DOHH2 (cell line): ENCODE data around the gene KPNA6.

Experiments used
- H3F3A ChIP-seq: fragments of 200-600 bp; sonication (generic), shearing (Covaris generic); 2 replicates; pipeline ENCODE4 v1.6.0; 2016; ENCODE audit warnings: antibody characterized with exemption, mild to moderate bottlenecking; ENCODE audit not compliant: control insufficient read depth, insufficient read depth
- H3K27ac ChIP-seq: fragments of 200-600 bp; sonication (generic); 2 replicates; pipeline ENCODE4 v1.5.1; 2014; ENCODE audit warnings: low read depth, mild to moderate bottlenecking, low read length, moderate library complexity
- H3K27me3 ChIP-seq: fragments of 200-600 bp; sonication (generic); 2 replicates; pipeline ENCODE4 v1.6.1; 2014; ENCODE audit warnings: mild to moderate bottlenecking, low read length, mixed read lengths; ENCODE audit not compliant: control insufficient read depth
- H3K36me3 ChIP-seq: fragments of 200-600 bp; sonication (generic); 2 replicates; pipeline ENCODE4 v1.6.1; 2014; ENCODE audit warnings: mild to moderate bottlenecking, low read length, moderate library complexity, mixed read lengths; ENCODE audit not compliant: control insufficient read depth
- H3K4me1 ChIP-seq: fragments of 200-600 bp; sonication (generic); 2 replicates; pipeline ENCODE4 v1.6.1; 2014; ENCODE audit warnings: mild to moderate bottlenecking, low read length, mixed read lengths; ENCODE audit not compliant: control insufficient read depth
- H3K4me2 ChIP-seq: fragments of 200-600 bp; sonication (generic); 2 replicates; pipeline ENCODE4 v1.6.0; 2014; ENCODE audit warnings: mild to moderate bottlenecking, low read length, moderate library complexity
- H3K4me3 ChIP-seq: fragments of 200-600 bp; sonication (generic); 2 replicates; pipeline ENCODE4 v1.5.1; 2014; ENCODE audit warnings: mild to moderate bottlenecking, low read length, mixed read lengths
- H3K79me2 ChIP-seq: fragments of 200-600 bp; sonication (generic); 2 replicates; pipeline ENCODE4 v1.6.1; 2014; ENCODE audit warnings: mild to moderate bottlenecking, low read length, mixed read lengths; ENCODE audit not compliant: control insufficient read depth
- H3K9me2 ChIP-seq: fragments of 200-600 bp; sonication (generic); replicated peaks from 2 replicates; pipeline ENCODE4 v1.6.1; 2014; ENCODE audit warnings: mild to moderate bottlenecking, low read length, mixed read lengths; ENCODE audit not compliant: control insufficient read depth
- H3K9me3 ChIP-seq: fragments of 200-600 bp; sonication (generic); 2 replicates; pipeline ENCODE4 v1.6.1; 2014; ENCODE audit warnings: antibody characterized with exemption, low read length, mixed read lengths; ENCODE audit not compliant: control insufficient read depth, insufficient read depth
- H4K20me1 ChIP-seq: fragments of 200-600 bp; sonication (generic); 2 replicates; pipeline ENCODE4 v1.6.0; 2014; ENCODE audit warnings: low read depth, mild to moderate bottlenecking, antibody characterized with exemption, low read length, moderate library complexity; ENCODE audit not compliant: control insufficient read depth, insufficient read depth
- CTCF ChIP-seq: fragments of 200-600 bp; sonication (generic); IDR thresholded peaks from one replicate; pipeline ENCODE4 v1.5.1; 2014; ENCODE audit warnings: antibody characterized with exemption, mild to moderate bottlenecking, low read depth, low read length; ENCODE audit not compliant: poor library complexity, severe bottlenecking
- EZH2phosphoT487 ChIP-seq: fragments of 200-600 bp; sonication (generic); IDR thresholded peaks from 2 replicates; pipeline ENCODE4 v1.6.1; 2017; ENCODE audit warnings: borderline replicate concordance, mild to moderate bottlenecking, antibody characterized with exemption, low read length, moderate library complexity, mixed read lengths

Gene KPNA6

DNA sequence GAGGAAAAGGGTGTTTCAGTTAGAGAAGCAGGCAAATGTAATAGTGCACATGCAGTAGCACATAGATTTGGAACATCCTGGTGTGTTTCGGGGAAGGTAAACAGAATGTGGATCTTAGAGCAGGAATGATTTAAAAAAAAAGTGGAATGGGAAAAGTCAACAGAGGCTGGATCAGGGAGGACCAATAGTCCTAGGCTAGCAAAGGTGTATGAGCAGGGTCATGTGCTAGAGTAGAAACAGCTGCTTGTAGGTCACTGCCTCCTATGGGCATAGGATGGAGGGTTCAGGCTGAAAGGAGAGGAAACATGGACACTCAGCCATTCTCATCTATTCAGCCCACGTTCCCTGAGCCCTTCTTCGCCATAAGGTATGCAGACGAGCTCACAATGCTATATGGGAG lies 3.7 kb upstream of the KPNA6 start:
- Histone ChIP-seq H4K20me1 (no peaks in the 10 kb centered on the region), H3K79me2 (peaks cover 13% of the 10 kb centered on the region), H3F3A (0 out of 2 replicates have a peak, but pooled peaks cover 4% of the 10 kb centered on the region), H3K4me1 (peaks cover 6% of the 10 kb centered on the region; the same call in 1 of the 2 replicates), H3K36me3 (peaks cover 21% of the 10 kb centered on the region), H3K9me3 (no peaks in the 10 kb centered on the region), H3K4me2 (no peak overlapping the region), H3K27me3 (no peaks in the 10 kb centered on the region), H3K27ac (no peak overlapping the region), H3K4me3 (no peak overlapping the region), H3K9me2 (no peaks in the 10 kb centered on the region)
- TF ChIP-seq CTCF (no peak), EZH2phosphoT487 (no peak)

GRCh38 chr1:32105338-32105737 lies 2.5 kb upstream of the KPNA6 start:
- Histone ChIP-seq H3K4me1 (peaks cover 16% of the 10 kb centered on the region), H3K27ac (no peak overlapping the region), H3K9me3 (no peaks in the 10 kb centered on the region), H3K9me2 (no peaks in the 10 kb centered on the region), H3K79me2 (peaks cover 25% of the 10 kb centered on the region), H3K27me3 (no peaks in the 10 kb centered on the region), H3K4me2 (no peak overlapping the region), H3K4me3 (no peak overlapping the region), H4K20me1 (no peaks in the 10 kb centered on the region), H3F3A (0 out of 2 replicates have a peak, but pooled peaks cover 4% of the 10 kb centered on the region), H3K36me3 (peaks cover 21% of the 10 kb centered on the region)
- TF ChIP-seq EZH2phosphoT487: no peak
- TF ChIP-seq CTCF: no peak

DNA sequence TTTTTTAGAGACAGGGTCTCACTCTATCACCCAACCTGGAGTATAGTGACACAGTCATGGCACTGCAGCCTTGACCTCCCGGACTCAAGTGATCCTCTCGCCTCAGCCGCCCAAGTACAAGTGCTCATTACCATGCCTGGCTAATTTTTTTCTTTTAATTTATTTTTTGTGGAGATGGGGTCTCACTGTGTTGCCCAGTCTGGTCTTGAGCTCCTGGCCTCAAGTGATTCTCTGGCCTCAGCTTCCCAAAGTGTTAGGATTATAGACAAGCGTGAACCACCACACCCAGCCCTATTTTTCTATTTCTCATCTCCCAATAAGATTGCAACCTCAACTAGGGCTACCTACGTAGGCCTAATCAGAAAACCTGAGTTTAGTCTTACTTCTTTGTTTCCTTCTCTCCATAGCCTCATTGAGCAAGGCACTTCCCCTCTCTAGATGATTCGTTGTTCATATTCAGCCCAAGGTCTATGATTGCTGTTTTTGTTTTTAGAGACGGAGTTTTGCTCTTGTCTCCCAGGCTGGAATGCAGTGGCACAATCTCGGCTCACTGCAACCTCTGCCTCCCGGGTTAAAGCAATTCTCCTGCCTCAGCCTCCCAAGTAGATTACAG lies 1.1 kb upstream of the KPNA6 start:
- Histone ChIP-seq H3K36me3 (peaks cover 22% of the 10 kb centered on the region), H3F3A (0 out of 2 replicates have a peak, but pooled peaks cover 6% of the 10 kb centered on the region), H3K9me2 (no peaks in the 10 kb centered on the region), H3K9me3 (no peaks in the 10 kb centered on the region), H3K79me2 (peaks cover 39% of the 10 kb centered on the region), H3K27me3 (no peaks in the 10 kb centered on the region), H3K4me2 (peak overlapping the region; percentile 72), H4K20me1 (no peaks in the 10 kb centered on the region; the same call in 1 of the 2 replicates), H3K4me3 (peak overlapping the region; percentile 85; the same call in 1 of the 2 replicates), H3K4me1 (peaks cover 31% of the 10 kb centered on the region), H3K27ac (no peak overlapping the region)
- TF ChIP-seq CTCF (no peak), EZH2phosphoT487 (no peak)
